HG03025 (cell line): ENCODE data around the gene EFCAB6.
"Not testable (repeated sequence)": the region's sequence is repeated elsewhere in the genome, so short reads cannot be mapped to it uniquely, and the experiment has no call there.

Source experiments
- ATAC-seq: cut with Tn5 transposase; IDR thresholded peaks from one replicate; pipeline ENCODE4 v1.9.1; 2021; ENCODE audit warnings: mild to moderate bottlenecking, moderate library complexity; ENCODE audit not compliant: unreplicated experiment, low FRiP score

EFCAB6 gene

DNA sequence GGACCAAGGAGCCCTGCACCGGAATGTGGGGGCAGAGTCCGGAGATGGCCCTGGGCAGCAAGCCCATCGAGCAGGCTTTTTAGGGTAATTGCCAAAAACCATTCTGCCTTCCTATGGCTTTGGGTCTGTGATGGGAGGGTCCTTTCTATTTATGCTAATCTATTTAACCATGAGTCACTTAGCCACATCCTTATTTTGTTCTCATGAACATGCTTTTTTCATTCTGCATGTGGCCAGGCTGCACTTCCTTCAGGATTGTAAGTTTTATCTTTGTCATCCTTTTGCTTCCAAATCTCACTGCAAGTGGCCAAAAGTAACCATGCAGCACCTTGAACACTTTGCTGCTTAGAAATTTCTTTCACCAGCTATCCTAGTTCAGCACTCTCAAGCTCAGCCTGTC, 88.3 kb downstream of the EFCAB6 start:
- no peak for ATAC-seq

DNA sequence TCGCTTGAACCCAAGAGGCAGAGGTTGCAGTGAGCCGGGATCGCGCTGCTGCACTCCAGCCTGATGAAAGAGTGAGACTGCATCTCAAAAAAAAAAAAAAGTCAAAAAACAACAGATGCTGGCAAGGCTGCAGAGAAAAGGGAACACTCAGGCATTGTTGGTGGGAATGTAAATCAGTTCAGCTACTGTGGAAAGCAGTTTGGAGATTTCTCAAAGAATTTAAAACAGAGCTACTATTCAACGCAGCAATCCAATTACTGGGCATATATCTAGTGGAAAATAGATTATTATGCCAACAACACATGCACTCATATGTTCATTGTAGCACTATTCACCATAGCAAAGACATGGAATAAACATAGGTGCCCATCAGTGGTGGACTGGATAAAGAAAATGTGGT, 89.7 kb downstream of the EFCAB6 start:
- ATAC-seq: no peak

DNA sequence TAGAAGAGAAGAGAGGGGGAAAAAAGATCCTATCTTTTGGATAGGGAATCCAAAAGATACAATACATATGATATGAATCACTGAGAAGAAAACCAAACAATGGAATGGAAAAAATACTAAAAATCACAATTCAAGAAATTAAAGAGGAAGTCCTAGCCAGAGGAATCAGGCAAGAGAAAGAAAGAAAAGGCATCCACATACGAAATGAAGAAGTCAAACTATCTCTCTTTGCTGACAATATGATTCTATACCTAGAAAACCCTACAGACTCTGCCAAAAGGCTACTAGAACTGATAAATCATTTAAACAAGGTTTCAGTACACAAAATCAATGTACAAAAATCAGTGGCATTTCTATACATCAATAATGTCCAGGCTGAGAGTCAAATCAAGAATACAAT, 91.4 kb downstream of the EFCAB6 start:
- no peak for ATAC-seq

DNA sequence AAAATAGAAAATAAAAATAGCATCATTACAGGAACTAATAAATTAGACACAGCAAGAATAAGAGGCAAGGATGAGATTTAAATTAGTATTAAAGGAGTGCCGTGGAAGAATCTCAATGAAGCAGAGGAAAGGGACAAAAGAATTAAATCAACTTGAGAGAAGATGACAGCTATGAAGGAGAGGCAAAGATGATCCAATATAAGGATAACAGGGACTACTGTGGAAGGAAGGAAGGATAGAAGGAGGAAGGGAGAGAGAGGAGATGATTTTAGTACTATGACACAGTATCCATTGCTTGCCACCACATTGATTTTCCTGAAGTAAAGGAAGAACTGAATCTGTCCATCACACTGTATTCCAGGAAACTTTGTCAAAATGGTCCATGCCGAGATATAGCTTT, 98.0 kb downstream of the EFCAB6 start:
- no peak for ATAC-seq

DNA sequence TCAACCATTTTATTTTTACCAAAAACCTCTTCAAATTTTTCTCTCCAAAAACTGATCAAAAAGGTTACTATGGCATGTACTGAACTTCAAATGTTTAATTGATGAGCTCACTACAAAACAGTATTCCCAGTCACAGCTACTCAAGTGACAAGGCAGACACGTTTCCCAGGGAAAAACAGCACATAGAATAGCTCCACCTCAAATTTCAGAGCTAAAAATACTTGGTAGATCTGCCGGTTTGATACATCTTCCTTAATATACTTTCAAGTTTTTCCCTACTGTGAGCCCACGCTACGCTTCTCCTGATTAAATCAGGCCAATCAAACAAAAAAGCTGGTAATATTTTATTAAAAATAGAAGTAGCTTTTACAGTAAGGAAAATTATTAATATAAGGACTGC, 100.4 kb downstream of the EFCAB6 start:
- no peak for ATAC-seq

DNA sequence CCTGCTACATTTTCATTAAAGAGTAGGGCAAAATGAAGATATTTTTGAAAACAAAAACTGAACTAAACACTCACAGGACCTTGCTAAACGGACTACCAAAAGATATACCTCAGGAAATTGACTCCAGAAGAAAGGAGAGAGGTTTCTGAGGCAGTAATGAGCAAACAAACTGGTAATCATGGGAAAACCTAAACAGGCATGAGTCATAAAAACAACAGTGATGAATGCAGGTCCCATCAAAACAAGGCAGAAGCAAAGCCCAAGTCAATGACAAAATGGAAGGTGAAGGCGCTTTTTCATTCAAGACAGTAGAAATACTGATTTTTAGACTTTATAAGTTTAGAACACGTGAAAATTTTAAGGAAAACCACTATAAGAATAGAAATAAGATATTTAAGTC, 104.5 kb downstream of the EFCAB6 start:
- ATAC-seq: no peak

DNA sequence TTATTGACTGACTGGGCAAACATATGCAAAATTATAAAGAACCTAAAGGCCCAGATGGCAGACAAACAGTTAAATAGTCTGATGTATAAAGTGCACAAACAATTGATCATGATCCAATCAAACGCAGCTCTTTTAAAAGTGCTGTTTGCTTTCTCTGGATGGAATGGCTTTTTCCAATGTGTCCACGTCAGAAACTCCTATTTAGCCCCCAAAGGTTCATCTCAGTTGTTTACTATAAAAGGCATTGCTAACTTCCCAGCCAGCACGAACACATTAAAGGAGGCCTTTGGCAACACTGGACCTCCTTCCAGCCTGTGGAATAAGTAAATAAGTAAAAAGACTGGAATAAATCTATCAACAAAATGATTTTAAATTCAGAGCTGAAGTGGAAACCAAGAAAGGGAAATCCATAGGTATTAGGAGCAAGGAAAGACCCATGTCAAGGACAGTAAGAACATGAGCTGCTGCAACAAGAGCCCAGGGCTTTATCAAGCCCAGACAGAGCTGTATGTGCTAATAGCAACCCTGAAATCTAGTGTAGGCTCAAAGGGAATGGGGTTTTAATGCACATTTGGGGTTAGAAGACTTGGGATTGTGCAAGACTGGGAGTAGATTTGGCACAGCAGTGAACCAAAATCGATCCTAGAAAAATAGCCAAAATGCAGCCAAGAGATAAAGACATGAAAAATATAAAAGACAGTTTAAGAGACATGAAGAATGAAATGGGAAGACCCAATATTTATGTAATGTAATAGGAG, 105.4 kb downstream of the EFCAB6 start:
- no peak for ATAC-seq

DNA sequence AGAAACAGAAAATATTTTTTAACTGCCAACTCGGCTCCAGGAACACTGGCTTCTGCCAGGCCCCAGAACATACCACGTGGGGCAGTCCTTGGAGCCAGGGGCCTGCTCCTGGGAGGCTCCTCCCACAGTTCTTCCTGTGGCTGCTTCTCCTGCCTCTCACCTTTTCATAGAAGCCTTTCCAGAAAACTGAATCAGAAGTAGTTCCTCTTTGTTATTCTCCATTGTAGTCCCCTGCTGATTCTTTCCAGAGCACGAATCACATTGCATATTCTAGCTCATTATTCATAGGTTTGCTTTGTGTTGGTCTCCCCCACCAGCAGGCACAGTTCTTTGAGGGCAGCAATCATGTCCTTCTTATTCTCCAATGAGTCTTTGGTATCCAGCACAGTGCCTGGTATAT, 106.0 kb downstream of the EFCAB6 start:
- no peak for ATAC-seq

DNA sequence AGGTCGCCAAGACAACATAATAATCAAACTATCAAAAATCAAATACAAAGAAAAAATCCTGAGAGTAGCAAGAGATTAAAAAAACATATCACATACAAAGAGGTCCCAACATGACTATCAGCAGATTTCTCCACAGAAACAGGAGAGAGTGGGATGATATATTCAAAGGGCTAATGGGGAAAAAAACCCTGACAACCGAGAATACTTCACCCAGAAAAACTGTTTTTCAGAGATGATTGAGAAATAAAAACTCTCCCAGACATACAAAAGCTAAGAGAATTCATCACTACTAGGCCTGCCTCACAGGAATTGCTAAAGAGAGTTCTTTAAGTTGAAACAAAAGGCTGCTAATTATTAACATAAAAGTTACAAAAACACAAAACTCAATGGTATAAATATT, 108.1 kb downstream of the EFCAB6 start:
- ATAC-seq: no peak

DNA sequence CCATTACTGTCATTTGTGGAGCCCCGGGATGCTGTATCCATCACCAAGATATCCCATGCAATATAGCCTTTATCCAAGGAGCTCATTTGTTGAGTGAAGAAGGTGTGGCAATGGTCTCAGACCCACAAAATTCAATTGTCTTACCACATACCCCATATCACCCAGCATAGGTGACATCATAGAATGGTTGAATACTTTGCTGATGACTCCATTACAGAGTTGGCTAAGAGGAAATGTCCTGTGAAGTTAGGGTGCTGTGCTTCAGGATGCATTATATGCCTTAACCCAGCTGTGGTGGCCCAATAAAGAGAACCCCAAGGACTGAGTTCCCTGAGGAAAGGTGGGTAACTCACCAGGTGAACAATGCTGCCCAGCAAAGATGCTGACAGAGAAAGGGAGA, 113.7 kb downstream of the EFCAB6 start:
- ATAC-seq: no peak

DNA sequence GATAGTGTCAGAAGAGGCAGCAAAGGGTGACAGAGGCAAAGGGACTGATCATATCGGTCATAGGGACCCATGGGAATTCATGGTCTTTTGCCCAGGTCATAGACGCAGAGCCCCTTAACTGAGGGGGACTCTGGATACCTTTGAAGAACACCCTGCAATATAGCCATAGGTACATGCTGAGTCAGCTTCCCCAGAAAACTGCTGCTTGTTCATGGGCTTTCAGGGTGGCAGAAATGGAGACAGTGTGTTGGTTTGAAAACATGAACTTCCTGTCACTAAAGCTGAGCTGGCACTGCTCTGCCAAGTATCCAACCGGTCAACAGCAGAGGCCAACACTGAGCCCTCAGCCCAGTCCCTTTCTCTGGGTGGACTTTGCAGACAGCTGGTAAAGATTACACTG, 114.2 kb downstream of the EFCAB6 start:
- ATAC-seq: no peak

DNA sequence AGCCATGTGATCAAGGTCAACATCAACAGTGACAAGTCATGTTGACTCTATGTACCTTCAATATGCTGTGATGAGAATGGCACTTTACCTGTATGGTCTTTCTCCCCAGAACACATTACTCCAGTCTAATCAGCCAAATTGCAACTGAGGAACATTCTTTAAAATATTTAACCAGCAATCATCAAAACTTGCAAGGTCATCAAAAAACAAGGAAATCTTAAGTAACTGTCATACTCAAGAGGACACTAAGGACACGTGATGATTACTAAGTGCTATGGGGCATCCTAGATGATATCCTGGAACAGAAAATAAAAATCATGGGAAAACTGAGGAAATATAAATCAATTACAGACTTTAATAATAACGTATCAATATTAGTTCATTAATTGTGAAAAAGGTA, 118.9 kb downstream of the EFCAB6 start:
- ATAC-seq: no peak

DNA sequence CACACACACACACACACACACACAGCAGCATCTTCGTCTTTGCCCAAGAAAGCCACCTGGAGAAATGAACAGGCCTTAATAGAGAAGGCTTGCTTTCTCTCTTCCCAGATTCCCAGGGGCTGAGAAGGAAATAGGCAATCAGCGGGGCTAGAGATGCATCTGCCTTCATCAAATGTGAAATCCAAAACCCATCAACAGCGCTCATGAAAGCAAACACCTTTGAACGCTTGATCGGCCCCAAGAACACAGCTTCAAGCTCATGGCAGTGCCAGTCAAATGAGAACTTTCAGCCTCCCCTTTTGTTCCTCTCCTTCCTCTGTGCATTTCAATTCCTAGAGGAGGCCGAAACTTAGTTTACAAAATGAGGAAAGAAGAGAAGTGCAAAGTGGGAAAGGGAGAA, 122.7 kb downstream of the EFCAB6 start:
- no peak for ATAC-seq

DNA sequence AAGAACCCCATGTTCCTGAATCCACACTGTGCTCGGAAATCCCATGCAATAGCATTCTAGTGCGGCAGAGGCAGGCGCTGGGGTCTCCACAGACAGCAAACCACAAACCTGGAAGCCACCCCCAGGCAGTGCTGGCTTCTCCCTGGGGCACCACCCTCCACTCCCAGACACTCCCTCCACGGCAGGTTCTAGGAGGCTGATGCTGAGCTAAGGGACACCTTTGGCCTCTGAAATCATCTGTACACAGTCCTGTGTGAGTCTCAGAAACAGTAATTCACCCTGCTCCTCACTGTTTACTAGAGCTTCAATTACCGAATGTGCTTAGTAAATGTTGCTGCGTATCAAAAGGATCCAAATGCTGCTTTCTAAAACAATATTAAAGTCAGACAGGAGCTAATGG, 129.3 kb downstream of the EFCAB6 start:
- no peak for ATAC-seq

DNA sequence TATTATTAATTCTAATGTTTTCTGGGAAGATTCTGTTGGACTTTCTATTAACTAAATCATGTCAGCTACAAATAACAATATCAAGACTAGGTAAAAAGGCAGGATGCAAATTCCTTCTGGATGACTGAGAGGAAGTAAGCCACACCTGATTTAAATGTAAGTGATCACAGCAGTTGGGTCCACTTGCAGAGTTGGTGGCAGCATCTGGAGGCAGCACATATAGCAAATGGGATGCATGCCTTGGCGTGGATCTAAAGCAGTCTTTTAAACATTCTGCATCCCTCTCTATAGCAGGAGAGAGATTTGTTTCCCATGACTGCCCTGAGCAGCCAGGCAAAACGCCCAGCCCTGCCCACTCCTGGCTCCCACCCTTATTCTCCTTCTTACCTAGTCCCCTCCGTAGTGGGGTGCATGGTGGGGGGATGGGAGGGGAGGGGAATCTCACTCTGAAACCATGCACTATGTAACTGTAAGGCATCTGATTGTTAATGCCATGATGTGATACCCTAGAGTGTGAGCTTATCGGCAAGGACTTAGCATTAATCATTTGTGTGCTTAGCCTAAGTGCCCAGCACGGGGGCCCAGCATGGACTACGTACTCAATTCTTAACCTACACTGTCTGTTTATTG, 130.3 kb downstream of the EFCAB6 start:
- no peak for ATAC-seq

DNA sequence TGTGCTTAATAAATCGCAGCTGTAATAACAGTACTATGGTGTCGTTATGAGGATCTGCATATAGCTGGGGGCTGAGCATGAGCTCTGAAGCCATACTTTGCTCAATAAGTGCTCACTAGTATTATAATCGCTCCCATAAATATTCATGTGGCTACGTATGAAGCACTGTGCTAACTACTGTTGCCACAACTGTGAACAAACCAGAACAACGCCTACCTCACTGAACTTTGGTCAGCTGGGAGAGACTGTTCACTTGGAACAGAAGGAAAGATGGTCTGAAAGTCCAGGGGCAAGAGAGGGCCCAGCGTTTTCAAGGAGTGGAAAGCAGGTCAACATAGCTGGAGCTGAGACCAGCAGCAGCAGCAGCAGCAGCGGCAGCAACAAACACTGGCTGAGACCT, 141.6 kb downstream of the EFCAB6 start:
- no peak for ATAC-seq

DNA sequence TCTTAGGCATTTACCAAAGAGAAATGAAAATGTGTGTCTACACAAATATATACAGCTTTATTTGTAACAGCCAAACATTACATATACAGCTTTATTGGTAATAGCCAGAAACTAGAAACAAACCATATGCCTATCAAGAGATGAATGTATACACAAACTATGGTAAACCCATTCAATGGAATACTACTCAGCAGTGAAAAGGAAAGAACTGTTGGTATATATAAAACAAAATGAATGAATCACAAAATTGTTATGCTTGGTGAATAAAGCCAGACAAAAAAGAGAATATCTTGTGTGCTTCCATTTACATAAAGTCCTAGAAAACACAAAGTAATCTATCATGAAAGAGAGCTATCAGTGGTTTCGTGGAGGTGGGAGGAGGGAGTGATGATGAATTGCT, 142.9 kb downstream of the EFCAB6 start:
- ATAC-seq: no peak

DNA sequence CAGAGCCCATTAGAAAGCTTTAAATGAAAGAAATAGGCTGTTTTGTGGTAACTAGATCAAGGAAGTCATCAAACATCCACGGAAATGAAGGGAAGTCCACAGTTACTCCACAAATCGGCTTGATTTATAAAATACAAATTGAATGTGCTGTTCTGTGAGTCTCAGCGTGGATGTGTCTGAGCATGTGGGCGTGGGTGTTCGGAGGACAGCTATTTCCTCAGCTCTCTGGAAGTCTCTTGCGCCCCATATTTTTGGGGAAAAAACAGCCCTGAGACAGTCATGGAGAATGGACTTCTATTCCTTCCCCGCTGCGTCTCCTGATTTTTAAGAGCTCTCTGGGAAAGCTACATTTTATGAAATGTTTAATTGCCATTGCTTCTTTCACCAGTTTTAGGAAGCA, 144.4 kb downstream of the EFCAB6 start:
- no peak for ATAC-seq

DNA sequence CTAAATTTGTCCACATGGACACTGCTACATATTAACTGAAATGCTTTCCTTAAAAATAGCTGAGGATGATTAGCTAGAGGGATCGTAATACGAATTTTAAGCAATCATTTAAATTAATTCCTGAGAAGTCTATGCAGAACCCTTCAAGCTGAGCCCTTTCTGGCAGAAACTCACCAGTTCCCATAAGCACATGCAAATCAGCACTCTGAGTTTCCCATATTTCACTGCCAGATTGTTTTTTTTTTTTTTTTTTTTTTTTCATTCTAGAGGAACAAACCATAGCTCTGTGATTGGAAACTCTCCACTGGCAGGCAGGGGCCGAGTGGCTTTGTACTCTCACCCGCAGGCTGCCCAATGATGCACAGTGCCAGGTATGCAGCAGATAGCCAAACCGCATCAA, 145.6 kb downstream of the EFCAB6 start:
- no peak for ATAC-seq

DNA sequence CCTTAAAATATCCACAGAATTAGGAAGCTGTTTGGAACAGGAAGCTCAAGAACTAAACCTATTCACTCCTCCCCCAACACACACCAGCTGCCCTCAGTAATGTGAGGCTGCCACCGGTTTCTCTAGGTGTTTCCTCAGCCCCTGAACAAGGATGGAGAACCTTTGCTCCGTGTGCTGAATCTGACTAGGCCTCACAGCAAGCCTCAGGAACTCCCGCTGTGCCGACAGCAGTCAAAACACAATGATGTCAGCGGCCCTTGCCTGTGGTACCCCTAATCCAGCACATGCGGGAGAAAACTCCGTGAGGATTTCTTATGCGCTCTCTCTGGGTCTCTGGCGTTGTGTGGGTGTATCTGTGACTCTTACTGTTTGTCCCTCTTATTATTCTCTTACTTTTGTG, 153.3 kb downstream of the EFCAB6 start:
- ATAC-seq: no peak

DNA sequence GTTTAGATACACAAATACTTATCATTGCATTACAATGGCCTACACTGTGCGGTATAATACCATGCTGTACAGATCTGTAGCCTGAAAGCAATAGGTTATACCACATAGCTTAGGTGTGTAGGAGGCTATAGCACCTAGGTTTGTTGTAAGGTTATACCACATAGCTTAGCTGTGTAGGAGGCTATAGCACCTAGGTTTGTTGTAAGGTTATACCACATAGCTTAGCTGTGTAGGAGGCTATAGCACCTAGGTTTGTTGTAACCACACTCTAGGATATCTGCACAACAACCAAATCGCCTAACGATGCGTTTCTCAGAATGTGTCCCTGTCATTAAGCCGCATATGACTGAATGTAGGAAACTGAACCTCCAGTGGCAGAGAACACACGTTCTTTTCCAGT, 155.5 kb downstream of the EFCAB6 start:
- ATAC-seq: not testable (repeated sequence)

DNA sequence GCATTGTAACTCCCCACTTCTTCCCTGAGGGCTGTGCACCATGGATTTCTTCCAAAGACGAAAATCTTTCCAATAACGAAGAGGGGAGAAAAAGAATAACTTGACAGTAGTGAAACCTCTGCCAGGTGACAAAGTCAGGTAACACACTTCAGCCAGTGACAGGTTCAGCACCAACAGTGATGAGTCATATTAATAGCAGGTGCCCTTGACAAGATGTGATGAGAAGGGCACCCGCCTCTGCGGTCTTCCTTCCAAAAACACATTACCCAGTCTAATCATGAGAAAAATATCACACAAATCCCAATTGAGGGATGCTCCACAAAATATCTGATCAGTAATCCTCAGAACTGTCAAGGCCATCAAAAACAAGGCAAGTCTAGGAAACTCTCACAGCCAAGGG, 157.8 kb downstream of the EFCAB6 start:
- no peak for ATAC-seq

DNA sequence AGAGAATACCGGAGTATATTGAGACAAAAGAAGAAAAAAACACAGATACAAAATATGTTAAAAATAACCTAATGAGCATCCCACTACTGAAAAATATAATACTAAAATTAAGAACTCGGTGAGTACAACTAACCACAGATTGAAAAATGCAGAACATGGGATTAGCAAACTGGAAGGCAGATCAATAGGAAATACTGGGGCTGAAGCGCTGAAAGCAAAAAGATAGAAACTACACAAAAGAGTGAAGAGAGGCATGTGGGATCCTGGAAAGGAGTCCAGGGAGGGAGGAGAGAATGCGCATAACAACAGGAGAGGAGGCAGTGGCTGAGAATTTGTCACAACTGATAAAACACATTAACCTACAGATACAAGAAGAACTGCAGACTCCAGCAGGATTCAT, 159.3 kb downstream of the EFCAB6 start:
- no peak for ATAC-seq
